OCI-LY3 (cell line): ENCODE measurements around the gene HRH3.

Experiments
- CTCF ChIP-seq: fragments of 200-600, 300-600 bp; sonication (generic); IDR thresholded peaks from 2 replicates; pipeline ENCODE4 v1.5.1; 2014; ENCODE audit warnings: antibody characterized with exemption, low read length, low read depth
- EZH2phosphoT487 ChIP-seq: fragments of 200-600 bp; shearing (Covaris generic); IDR thresholded peaks from 2 replicates; pipeline ENCODE4 v1.6.1; 2018; ENCODE audit warnings: antibody characterized with exemption, mixed run types, low read depth

DNA sequence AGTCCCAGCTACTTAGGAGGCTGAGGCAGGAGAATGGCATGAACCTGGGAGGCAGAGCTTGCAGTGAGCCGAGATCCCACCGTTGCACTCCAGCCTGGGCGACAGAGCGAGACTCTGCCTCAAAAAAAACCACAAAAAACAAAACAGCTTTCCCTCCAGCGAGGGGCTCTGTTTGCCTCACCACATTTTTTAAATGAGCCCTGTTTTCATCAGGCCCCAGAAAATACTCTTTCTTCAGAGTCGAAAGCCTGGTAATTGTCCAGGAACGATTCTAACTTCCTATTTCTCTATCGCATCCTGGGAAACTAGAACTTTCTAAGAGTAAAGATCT is 25.0 kb downstream of the HRH3 start:
- no peak for TF ChIP-seq EZH2phosphoT487
- TF ChIP-seq CTCF: no peak
